ENCODE data around the gene GAS2L1. TPM values are rescaled to one million over a fixed set of nuclear protein-coding genes. Genes with fewer than 3 reads are reported as not detected.
"Not testable (repeated sequence)": the region's sequence is repeated elsewhere in the genome, so short reads cannot be mapped to it uniquely, and the experiment has no call there.

The GAS2L1 gene
- total and polyA plus RNA-seq, 5 experiments from 2014 or later: 0.54 TPM; not detected in 4

- no peak for ATAC-seq
- Mint-ChIP-seq H3K4me3 (no peak overlapping the region), H3K27ac (peak overlapping the region in 2 of 10 donors; percentile 3 to 81), H3K4me1 (peaks cover 0 to 3% (median 0%) of the 10 kb centered on the region in 4 donors), H3K9me3 (no peaks in the 10 kb centered on the region), H3K27me3 (no peaks in the 10 kb centered on the region), H3K36me3 (peaks cover 0 to 89% (median 20%) of the 10 kb centered on the region in 3 donors)
- POLR2A ChIA-PET: no interaction called here
- no peak for DNase-seq
These were observed 36.3 kb downstream of the GAS2L1 start for GRCh38 chr22:29342577-29343312.

- DNase-seq (peak in 1 of 10 donors; percentile 38), ATAC-seq (no peak)
- H3K27ac Mint-ChIP-seq: no peak overlapping the region
- H3K27me3 Mint-ChIP-seq: no peaks in the 10 kb centered on the region
- no peak overlapping the region for H3K4me3 Mint-ChIP-seq
- peaks cover 0 to 89% (median 19%) of the 10 kb centered on the region in 3 donors for H3K36me3 Mint-ChIP-seq
- POLR2A ChIA-PET: no interaction called here
- peaks cover 0 to 3% (median 0%) of the 10 kb centered on the region in 4 donors for H3K4me1 Mint-ChIP-seq
- H3K9me3 Mint-ChIP-seq: no peaks in the 10 kb centered on the region
These were observed 36.9 kb downstream of the GAS2L1 start for GRCh38 chr22:29343313-29343805.

- no peak for DNase-seq
- POLR2A ChIA-PET: no interaction called here
These were observed 37.7 kb downstream of the GAS2L1 start for GRCh38 chr22:29344137-29344536.

GRCh38 chr22:29344889-29345288, 38.4 kb downstream of the GAS2L1 start:
- H3K9me3 Mint-ChIP-seq, H3K4me3 Mint-ChIP-seq, ATAC-seq, H3K4me1 Mint-ChIP-seq, H3K27me3 Mint-ChIP-seq, DNase-seq, POLR2A ChIA-PET: not testable (repeated sequence)
- H3K36me3 Mint-ChIP-seq: peaks cover 0 to 91% (median 22%) of the 10 kb centered on the region in 3 donors
- peak overlapping the region in 1 of 10 donors; percentile 15 for H3K27ac Mint-ChIP-seq

More at GRCh38 chr22:29344137-29344536, 37.7 kb downstream of the GAS2L1 start:
- ATAC-seq: no peak
- peaks cover 0 to 3% (median 0%) of the 10 kb centered on the region in 4 donors for H3K4me1 Mint-ChIP-seq
- peaks cover 0 to 89% (median 24%) of the 10 kb centered on the region in 3 donors for H3K36me3 Mint-ChIP-seq
- H3K27ac Mint-ChIP-seq: no peak overlapping the region
- no peaks in the 10 kb centered on the region for H3K9me3 Mint-ChIP-seq
- no peak overlapping the region for H3K4me3 Mint-ChIP-seq
- no peaks in the 10 kb centered on the region for H3K27me3 Mint-ChIP-seq

- H3K4me1 Mint-ChIP-seq: peaks cover 0 to 3% (median 0%) of the 10 kb centered on the region in 4 donors
- DNase-seq (no peak), ATAC-seq (no peak)
- H3K27me3 Mint-ChIP-seq: no peaks in the 10 kb centered on the region
- peaks cover 0 to 90% (median 28%) of the 10 kb centered on the region in 3 donors for H3K36me3 Mint-ChIP-seq
- no peaks in the 10 kb centered on the region for H3K9me3 Mint-ChIP-seq
- POLR2A ChIA-PET: no interaction called here
- peak overlapping the region in 2 of 10 donors; percentile 47 to 57 for H3K27ac Mint-ChIP-seq
- H3K4me3 Mint-ChIP-seq: no peak overlapping the region
These were observed 39.5 kb downstream of the GAS2L1 start for GRCh38 chr22:29345932-29346331.

GRCh38 chr22:29346659-29347058, 40.2 kb downstream of the GAS2L1 start:
- Mint-ChIP-seq H3K36me3 (peaks cover 0 to 90% (median 33%) of the 10 kb centered on the region in 3 donors), H3K27ac (no peak overlapping the region), H3K4me1 (peaks cover 0 to 5% (median 0%) of the 10 kb centered on the region in 4 donors), H3K4me3 (no peak overlapping the region), H3K9me3 (no peaks in the 10 kb centered on the region), H3K27me3 (no peaks in the 10 kb centered on the region)
- no peak for DNase-seq
- ATAC-seq: no peak
- POLR2A ChIA-PET: no interaction called here

- Mint-ChIP-seq H3K36me3 (peaks cover 0 to 91% (median 32%) of the 10 kb centered on the region in 3 donors), H3K27ac (no peak overlapping the region), H3K4me1 (peaks cover 0 to 2% (median 0%) of the 10 kb centered on the region in 4 donors), H3K4me3 (no peak overlapping the region), H3K27me3 (no peaks in the 10 kb centered on the region), H3K9me3 (no peaks in the 10 kb centered on the region)
- DNase-seq (no peak), ATAC-seq (no peak)
- POLR2A ChIA-PET: no interaction called here
These were observed 41.6 kb downstream of the GAS2L1 start for GRCh38 chr22:29348041-29348440.

- H3K9me3 Mint-ChIP-seq: no peaks in the 10 kb centered on the region
- H3K36me3 Mint-ChIP-seq: peaks cover 0 to 89% (median 33%) of the 10 kb centered on the region in 3 donors
- no peak overlapping the region for H3K27ac Mint-ChIP-seq
- no peaks in the 10 kb centered on the region for H3K27me3 Mint-ChIP-seq
- POLR2A ChIA-PET: no interaction called here
- no peak overlapping the region for H3K4me3 Mint-ChIP-seq
- ATAC-seq (no peak), DNase-seq (no peak)
- H3K4me1 Mint-ChIP-seq: peaks cover 0 to 2% (median 0%) of the 10 kb centered on the region in 4 donors
These were observed 42.5 kb downstream of the GAS2L1 start for GRCh38 chr22:29348956-29349355.

- peaks cover 0 to 90% (median 35%) of the 10 kb centered on the region in 3 donors for H3K36me3 Mint-ChIP-seq
- ATAC-seq (no peak), DNase-seq (no peak)
- POLR2A ChIA-PET: no interaction called here
- H3K4me3 Mint-ChIP-seq: no peak overlapping the region
- no peak overlapping the region for H3K27ac Mint-ChIP-seq
- H3K4me1 Mint-ChIP-seq: peaks cover 0 to 2% (median 0%) of the 10 kb centered on the region in 4 donors
- no peaks in the 10 kb centered on the region for H3K9me3 Mint-ChIP-seq
- H3K27me3 Mint-ChIP-seq: no peaks in the 10 kb centered on the region
These were observed 44.6 kb downstream of the GAS2L1 start for GRCh38 chr22:29351042-29351441.

- Mint-ChIP-seq H3K27ac (no peak overlapping the region), H3K27me3 (no peaks in the 10 kb centered on the region), H3K9me3 (no peaks in the 10 kb centered on the region), H3K4me3 (no peak overlapping the region), H3K4me1 (peaks cover 0 to 2% (median 0%) of the 10 kb centered on the region in 4 donors), H3K36me3 (peaks cover 0 to 93% (median 30%) of the 10 kb centered on the region in 3 donors)
- no peak for DNase-seq
- no peak for ATAC-seq
- POLR2A ChIA-PET: interaction anchor here (0.5 kb wide), 1 partner anchor 1847 kb away, joined by 4 read pairs; no protein-coding TSS in a partner anchor
These were observed 45.4 kb downstream of the GAS2L1 start for GRCh38 chr22:29351891-29352290.

- peak overlapping the region in 1 of 10 donors; percentile 23 for H3K27ac Mint-ChIP-seq
- peaks cover 0 to 90% (median 30%) of the 10 kb centered on the region in 3 donors for H3K36me3 Mint-ChIP-seq
- H3K9me3 Mint-ChIP-seq: no peaks in the 10 kb centered on the region
- POLR2A ChIA-PET: no interaction called here
- no peaks in the 10 kb centered on the region for H3K27me3 Mint-ChIP-seq
- H3K4me3 Mint-ChIP-seq: peak overlapping the region in 1 of 10 donors; percentile 38
- DNase-seq (no peak), ATAC-seq (no peak)
- peaks cover 0 to 2% (median 0%) of the 10 kb centered on the region in 4 donors for H3K4me1 Mint-ChIP-seq
These were observed 46.3 kb downstream of the GAS2L1 start for GRCh38 chr22:29352778-29353177.

GRCh38 chr22:29353286-29353685, 46.8 kb downstream of the GAS2L1 start:
- ATAC-seq: no peak
- Mint-ChIP-seq H3K27me3 (no peaks in the 10 kb centered on the region), H3K27ac (peak overlapping the region in 1 of 10 donors; percentile 23), H3K9me3 (no peaks in the 10 kb centered on the region), H3K4me3 (no peak overlapping the region), H3K4me1 (peaks cover 0 to 2% (median 0%) of the 10 kb centered on the region in 4 donors), H3K36me3 (peaks cover 0 to 90% (median 33%) of the 10 kb centered on the region in 3 donors)
- POLR2A ChIA-PET: no interaction called here
- no peak for DNase-seq

GRCh38 chr22:29353860-29354259, 47.4 kb downstream of the GAS2L1 start:
- POLR2A ChIA-PET: no interaction called here
- Mint-ChIP-seq H3K27ac (no peak overlapping the region), H3K9me3 (no peaks in the 10 kb centered on the region), H3K36me3 (peaks cover 0 to 90% (median 32%) of the 10 kb centered on the region in 3 donors), H3K4me3 (no peak overlapping the region), H3K27me3 (no peaks in the 10 kb centered on the region), H3K4me1 (peaks cover 0 to 2% (median 0%) of the 10 kb centered on the region in 4 donors)
- DNase-seq: no peak
- ATAC-seq: no peak

All from naive thymus-derived CD8-positive, alpha-beta T cell (primary cell).